Measurements from ENCODE around the gene RAB11FIP3.
"Not testable (repeated sequence)": the region's sequence is repeated elsewhere in the genome, so short reads cannot be mapped to it uniquely, and the experiment has no call there.

DNA sequence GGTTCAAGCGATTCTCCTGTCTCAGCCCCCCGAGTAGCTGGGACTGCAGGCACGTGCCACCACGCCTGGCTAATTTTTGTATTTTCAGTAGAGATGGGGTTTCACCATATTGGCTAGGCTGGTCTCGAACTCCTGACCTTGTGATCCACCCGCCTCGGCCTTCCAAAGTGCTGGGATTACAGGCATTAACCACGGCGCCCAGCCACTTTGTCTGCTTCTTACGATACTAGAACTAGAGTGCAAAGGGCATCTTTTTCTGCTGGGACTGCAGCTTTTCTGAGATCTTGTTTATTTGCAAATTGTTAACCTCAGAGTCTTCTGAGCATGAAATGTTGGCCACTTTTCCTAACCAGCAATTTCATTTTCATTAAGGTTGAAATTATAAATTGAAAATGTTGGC is 52.8 kb downstream of the RAB11FIP3 start:
- not testable (repeated sequence) for TF ChIP-seq POLR2A (IDR thresholded peaks at IDR 0.05; ENCODE audit: low read depth, low read length); EZH2 (IDR thresholded peaks at IDR 0.05; ENCODE audit: borderline replicate concordance, control insufficient read depth, low read depth, low read length); FOS (IDR thresholded peaks at IDR 0.05; ENCODE audit: borderline replicate concordance, extremely low read depth, insufficient read length); CREM (IDR thresholded peaks at IDR 0.05; ENCODE audit: low read depth); YY1 (IDR thresholded peaks at IDR 0.05; ENCODE audit: low read depth, low read length)
- TF ChIP-seq, protein P1, sequence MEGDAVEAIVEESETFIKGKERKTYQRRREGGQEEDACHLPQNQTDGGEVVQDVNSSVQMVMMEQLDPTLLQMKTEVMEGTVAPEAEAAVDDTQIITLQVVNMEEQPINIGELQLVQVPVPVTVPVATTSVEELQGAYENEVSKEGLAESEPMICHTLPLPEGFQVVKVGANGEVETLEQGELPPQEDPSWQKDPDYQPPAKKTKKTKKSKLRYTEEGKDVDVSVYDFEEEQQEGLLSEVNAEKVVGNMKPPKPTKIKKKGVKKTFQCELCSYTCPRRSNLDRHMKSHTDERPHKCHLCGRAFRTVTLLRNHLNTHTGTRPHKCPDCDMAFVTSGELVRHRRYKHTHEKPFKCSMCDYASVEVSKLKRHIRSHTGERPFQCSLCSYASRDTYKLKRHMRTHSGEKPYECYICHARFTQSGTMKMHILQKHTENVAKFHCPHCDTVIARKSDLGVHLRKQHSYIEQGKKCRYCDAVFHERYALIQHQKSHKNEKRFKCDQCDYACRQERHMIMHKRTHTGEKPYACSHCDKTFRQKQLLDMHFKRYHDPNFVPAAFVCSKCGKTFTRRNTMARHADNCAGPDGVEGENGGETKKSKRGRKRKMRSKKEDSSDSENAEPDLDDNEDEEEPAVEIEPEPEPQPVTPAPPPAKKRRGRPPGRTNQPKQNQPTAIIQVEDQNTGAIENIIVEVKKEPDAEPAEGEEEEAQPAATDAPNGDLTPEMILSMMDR (IDR thresholded peaks at IDR 0.05 in 2 of 3, conservative IDR thresholded peaks at IDR 0.05 in 1 of 3; ENCODE audit: control insufficient read depth in 2 of 3, extremely low read depth in 1 of 3, insufficient read depth in 1 of 3, low read depth in 3 of 3, low read length in 3 of 3): not testable (repeated sequence)
